BE2C (cell line): Measurements from ENCODE around the gene TATDN3.
"Not testable (repeated sequence)": the region's sequence is repeated elsewhere in the genome, so short reads cannot be mapped to it uniquely, and the experiment has no call there.

Source experiments
- DNase-seq: peaks from one replicate; pipeline ENCODE4 v3.0.0-alpha.2; 2020
- H3K27me3 ChIP-seq: fragments of 250-450 bp; sonication (Bioruptor Pico); 2 replicates; pipeline ENCODE4 v1.5.1; 2020; ENCODE audit warnings: mild to moderate bottlenecking
- H3K36me3 ChIP-seq: fragments of 250-450 bp; sonication (Bioruptor Pico); 2 replicates; pipeline ENCODE4 v1.5.1; 2020; ENCODE audit warnings: mild to moderate bottlenecking
- H3K4me1 ChIP-seq: fragments of 250-450 bp; sonication (Bioruptor Pico); 2 replicates; pipeline ENCODE4 v1.5.1; 2020
- H3K4me3 ChIP-seq: 2 replicates; pipeline ENCODE4 v1.5.1; 2011; ENCODE audit warnings: low read depth, low read length
- H3K9me3 ChIP-seq: fragments of 250-450 bp; sonication (Bioruptor Pico); 2 replicates; pipeline ENCODE4 v1.5.1; 2020
- CTCF ChIP-seq: IDR thresholded peaks from 2 replicates; pipeline ENCODE4 v1.5.1; 2012; ENCODE audit warnings: mild to moderate bottlenecking, low read depth, low read length

The TATDN3 gene

GRCh38 chr1:212773011-212773410, 18.7 kb upstream of the TATDN3 start:
- no peak for TF ChIP-seq CTCF
- Histone ChIP-seq H3K9me3 (no peaks in the 10 kb centered on the region), H3K4me1 (no peaks in the 10 kb centered on the region), H3K27me3 (no peaks in the 10 kb centered on the region), H3K36me3 (peaks cover 5% of the 10 kb centered on the region; the same call in 1 of the 2 replicates), H3K4me3 (no peak overlapping the region)
- DNase-seq = no peak

GRCh38 chr1:212774584-212774983, 17.1 kb upstream of the TATDN3 start:
- no peak for TF ChIP-seq CTCF
- no peak for DNase-seq

GRCh38 chr1:212775241-212775640, 16.5 kb upstream of the TATDN3 start:
- TF ChIP-seq CTCF = no peak
- H3K27me3 ChIP-seq = no peaks in the 10 kb centered on the region
- DNase-seq = no peak

More at GRCh38 chr1:212774584-212774983, 17.1 kb upstream of the TATDN3 start:
- Histone ChIP-seq H3K4me3 (no peak overlapping the region), H3K36me3 (no peaks in the 10 kb centered on the region), H3K4me1 (no peaks in the 10 kb centered on the region), H3K27me3 (no peaks in the 10 kb centered on the region), H3K9me3 (no peaks in the 10 kb centered on the region)

GRCh38 chr1:212777151-212777550, 14.5 kb upstream of the TATDN3 start:
- DNase-seq = no peak
- no peak for TF ChIP-seq CTCF
- no peak overlapping the region for H3K4me3 ChIP-seq
- H3K27me3 ChIP-seq = no peaks in the 10 kb centered on the region
- no peaks in the 10 kb centered on the region for H3K9me3 ChIP-seq
- H3K4me1 ChIP-seq = no peaks in the 10 kb centered on the region
- peaks cover 9% of the 10 kb centered on the region for H3K36me3 ChIP-seq

More at GRCh38 chr1:212775241-212775640, 16.5 kb upstream of the TATDN3 start:
- Histone ChIP-seq H3K4me1 (no peaks in the 10 kb centered on the region), H3K9me3 (no peaks in the 10 kb centered on the region), H3K36me3 (no peaks in the 10 kb centered on the region), H3K4me3 (no peak overlapping the region)

GRCh38 chr1:212779086-212779485, 12.6 kb upstream of the TATDN3 start:
- not testable (repeated sequence) for H3K27me3 ChIP-seq, H3K4me1 ChIP-seq, H3K9me3 ChIP-seq, H3K4me3 ChIP-seq, DNase-seq
- H3K36me3 ChIP-seq = peaks cover 22% of the 10 kb centered on the region

GRCh38 chr1:212780759-212781158, 10.9 kb upstream of the TATDN3 start:
- H3K36me3 ChIP-seq = peaks cover 28% of the 10 kb centered on the region
- H3K4me3 ChIP-seq = no peak overlapping the region

More at GRCh38 chr1:212780759-212781158, 10.9 kb upstream of the TATDN3 start:
- no peak for DNase-seq
- Histone ChIP-seq H3K9me3 (no peaks in the 10 kb centered on the region), H3K4me1 (no peaks in the 10 kb centered on the region), H3K27me3 (no peaks in the 10 kb centered on the region)
- TF ChIP-seq CTCF = no peak
